Measurements from ENCODE around the gene RUFY1.
"Not testable (repeated sequence)": the region's sequence is repeated elsewhere in the genome, so short reads cannot be mapped to it uniquely, and the experiment has no call there.

DNA sequence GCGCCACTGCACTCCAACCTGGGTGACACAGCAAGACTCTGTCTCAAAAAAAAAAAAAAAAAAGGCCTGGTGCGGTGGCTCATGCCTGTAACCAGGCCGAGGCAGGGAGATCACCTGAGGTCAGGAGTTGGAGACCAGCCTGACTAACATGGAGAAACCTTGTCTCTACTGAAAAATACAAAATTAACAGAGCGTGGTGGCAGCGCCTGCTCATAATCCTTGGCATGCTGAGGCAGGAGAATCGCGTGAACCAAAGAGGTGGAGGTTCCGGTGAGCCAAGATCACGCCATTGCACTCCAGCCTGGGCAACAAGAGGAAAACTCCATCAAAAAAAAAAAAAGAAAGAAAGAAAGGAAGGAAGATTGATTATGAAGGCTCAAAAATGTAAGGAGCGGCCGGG, 88.9 kb downstream of the RUFY1 start:
- not testable (repeated sequence) for TF ChIP-seq CTCF (IDR thresholded peaks at IDR 0.05; ENCODE audit: borderline replicate concordance, extremely low read depth, low read length, poor library complexity, severe bottlenecking); EZH2 (IDR thresholded peaks at IDR 0.05; ENCODE audit: borderline replicate concordance, low read depth, low read length, severe bottlenecking)

All from DND-41 (cell line).